GM23338 (cell line): Measurements from ENCODE around the gene DNAJA1. TPM values are rescaled to one million over a fixed set of nuclear protein-coding genes. Genes with fewer than 3 reads are reported as not detected.

ENCODE experiments used
- ATAC-seq: fragments of 200-7000 bp; cut with Tn5 transposase; 3 replicates; pipeline ENCODE4 v1.9.1; 2020
- DNase-seq: peaks from one replicate; pipeline ENCODE4 v3.0.0-alpha.2; 2015; ENCODE audit warnings: low spot score
- H2AFZ ChIP-seq: fragments of 200-600 bp; sonication (generic); 2 replicates; pipeline ENCODE4 v1.8.0; 2016; ENCODE audit warnings: antibody characterized with exemption, mild to moderate bottlenecking, moderate library complexity
- H3F3A ChIP-seq: fragments of 200-600 bp; sonication (generic); replicated peaks from 2 replicates; pipeline ENCODE4 v1.8.0; 2017; ENCODE audit warnings: antibody characterized with exemption, mixed run types, low read depth
- H3K27ac ChIP-seq: fragments of 200-600 bp; sonication (generic); 2 replicates; pipeline ENCODE4 v1.6.1; 2016; ENCODE audit warnings: low read depth
- H3K27me3 ChIP-seq: fragments of 200-600 bp; sonication (generic); 2 replicates; pipeline ENCODE4 v1.8.0; 2016; ENCODE audit warnings: mild to moderate bottlenecking, mixed run types, moderate library complexity; ENCODE audit not compliant: insufficient read depth
- H3K36me3 ChIP-seq: fragments of 200-600 bp; sonication (generic); 2 replicates; pipeline ENCODE4 v1.8.0; 2016; ENCODE audit warnings: mild to moderate bottlenecking; ENCODE audit not compliant: insufficient read depth
- H3K4me1 ChIP-seq: fragments of 200-600 bp; sonication (generic); 2 replicates; pipeline ENCODE4 v1.8.0; 2016; ENCODE audit warnings: mild to moderate bottlenecking, moderate library complexity; ENCODE audit not compliant: insufficient read depth
- H3K4me2 ChIP-seq: fragments of 200-600 bp; sonication (generic); 2 replicates; pipeline ENCODE4 v1.7.1; 2017; ENCODE audit warnings: mixed run types
- H3K4me3 ChIP-seq: fragments of 200-600 bp; sonication (generic); 2 replicates; pipeline ENCODE4 v1.6.1; 2016; ENCODE audit warnings: mixed run types
- H3K79me2 ChIP-seq: fragments of 200-600 bp; sonication (generic); replicated peaks from 2 replicates; pipeline ENCODE4 v1.8.0; 2017; ENCODE audit warnings: mild to moderate bottlenecking; ENCODE audit not compliant: insufficient read depth
- H3K9me2 ChIP-seq: fragments of 200-600 bp; sonication (generic); 2 replicates; pipeline ENCODE4 v1.8.0; 2017; ENCODE audit not compliant: insufficient read depth
- H4K20me1 ChIP-seq: fragments of 200-600 bp; sonication (generic); replicated peaks from 2 replicates; pipeline ENCODE4 v1.8.0; 2017; ENCODE audit warnings: mild to moderate bottlenecking; ENCODE audit not compliant: insufficient read depth
- H3K27ac Mint-ChIP-seq: 2 replicates; pipeline ENCODE4 v1.8.0; 2020; ENCODE audit warnings: inconsistent platforms, mild to moderate bottlenecking, moderate library complexity, mixed read lengths
- H3K27me3 Mint-ChIP-seq: 3 replicates; pipeline ENCODE4 v1.8.0; 2022; ENCODE audit warnings: low read depth, mild to moderate bottlenecking, moderate library complexity, mixed read lengths, inconsistent platforms; ENCODE audit not compliant: insufficient read depth, poor library complexity
- H3K36me3 Mint-ChIP-seq: 3 replicates; pipeline ENCODE4 v1.8.0; 2021; ENCODE audit warnings: low read depth, mild to moderate bottlenecking, inconsistent platforms, moderate library complexity, mixed read lengths
- H3K4me1 Mint-ChIP-seq: 3 replicates; pipeline ENCODE4 v1.8.0; 2020; ENCODE audit warnings: mild to moderate bottlenecking, inconsistent platforms, mixed read lengths
- H3K4me3 Mint-ChIP-seq: 3 replicates; pipeline ENCODE4 v1.8.0; 2021; ENCODE audit warnings: moderate library complexity, mild to moderate bottlenecking, inconsistent platforms, mixed read lengths
- H3K9me3 Mint-ChIP-seq: 3 replicates; pipeline ENCODE4 v1.8.0; 2020; ENCODE audit warnings: moderate library complexity, mild to moderate bottlenecking, inconsistent platforms, mixed read lengths
- CREB1 ChIP-seq: fragments of 250-450 bp; sonication (Bioruptor Pico); IDR thresholded peaks from 2 replicates; pipeline ENCODE4 v1.5.0; 2020; ENCODE audit warnings: low read depth, mild to moderate bottlenecking, moderate library complexity
- EZH2 ChIP-seq: fragments of 200-600 bp; sonication (generic); IDR thresholded peaks from one replicate; pipeline ENCODE4 v1.8.0; 2017; ENCODE audit warnings: antibody characterized with exemption, mild to moderate bottlenecking, low read depth; ENCODE audit not compliant: unreplicated experiment
- EZH2phosphoT487 ChIP-seq: fragments of 200-600 bp; sonication (generic); IDR thresholded peaks from one replicate; pipeline ENCODE4 v1.8.1; 2018; ENCODE audit warnings: antibody characterized with exemption; ENCODE audit not compliant: unreplicated experiment
- JUNB ChIP-seq: IDR thresholded peaks from one replicate; pipeline ENCODE4 v1.6.1; 2016; ENCODE audit warnings: antibody characterized with exemption; ENCODE audit not compliant: unreplicated experiment
- NANOG ChIP-seq: IDR thresholded peaks from 2 replicates; pipeline ENCODE4 v1.6.1; 2016; ENCODE audit warnings: antibody characterized with exemption, borderline replicate concordance
- POLR2AphosphoS5 ChIP-seq: IDR thresholded peaks from 2 replicates; pipeline ENCODE4 v1.6.1; 2016; ENCODE audit warnings: antibody characterized with exemption, low read depth
- STAT1 ChIP-seq: IDR thresholded peaks from one replicate; pipeline ENCODE4 v1.6.1; 2016; ENCODE audit warnings: antibody characterized with exemption; ENCODE audit not compliant: unreplicated experiment
- ZNF114 ChIP-seq: fragments of 250-450 bp; sonication (Bioruptor Pico); IDR thresholded peaks from 2 replicates; pipeline ENCODE4 v1.5.0; 2020; ENCODE audit warnings: mild to moderate bottlenecking, moderate library complexity
- ZNF331 ChIP-seq: fragments of 250-450 bp; sonication (Bioruptor Pico); IDR thresholded peaks from 2 replicates; pipeline ENCODE4 v1.5.0; 2020; ENCODE audit warnings: low read depth, mild to moderate bottlenecking, moderate library complexity
- polyA plus RNA-seq: library from polyadenylated mRNA; unstranded; fragments of >200 nt; fragmentation: Nextera tagmentation; extraction: Ambion mirVana; gene quantifications from 2 replicates; pipeline ENCODE4 v1.2.1, GENCODE V29; 2016
- total RNA-seq: library from RNA; depleted of rRNA; stranded (reverse); fragments of >200 nt; shearing (Covaris generic); gene quantifications from 2 replicates; pipeline ENCODE4 v1.2.3, GENCODE V29; 2014
- TF ChIP-seq, protein P1 (sequence below), 2 experiments: fragments of 200-600 bp in 1 of 2; sonication (generic) in 1 of 2; conservative IDR thresholded peaks; 2 replicates each; pipeline versions ENCODE4 v1.5.1 to v1.6.1; 2016 to 2017; ENCODE audit warnings: antibody characterized with exemption in 2 of 2, low read depth in 2 of 2, mild to moderate bottlenecking in 2 of 2, moderate library complexity in 1 of 2
- TF ChIP-seq, protein P2 (sequence below): IDR thresholded peaks from 2 replicates; pipeline ENCODE4 v1.6.1; 2016; ENCODE audit warnings: antibody characterized with exemption
- TF ChIP-seq, protein P3 (sequence below): fragments of 250-450 bp; sonication (Bioruptor Pico); IDR thresholded peaks from 2 replicates; pipeline ENCODE4 v1.5.0; 2020; ENCODE audit warnings: mild to moderate bottlenecking, moderate library complexity

The DNAJA1 gene
- total and polyA plus RNA-seq, 2 experiments from 2014 or later: 95.4 to 115 TPM

DNA sequence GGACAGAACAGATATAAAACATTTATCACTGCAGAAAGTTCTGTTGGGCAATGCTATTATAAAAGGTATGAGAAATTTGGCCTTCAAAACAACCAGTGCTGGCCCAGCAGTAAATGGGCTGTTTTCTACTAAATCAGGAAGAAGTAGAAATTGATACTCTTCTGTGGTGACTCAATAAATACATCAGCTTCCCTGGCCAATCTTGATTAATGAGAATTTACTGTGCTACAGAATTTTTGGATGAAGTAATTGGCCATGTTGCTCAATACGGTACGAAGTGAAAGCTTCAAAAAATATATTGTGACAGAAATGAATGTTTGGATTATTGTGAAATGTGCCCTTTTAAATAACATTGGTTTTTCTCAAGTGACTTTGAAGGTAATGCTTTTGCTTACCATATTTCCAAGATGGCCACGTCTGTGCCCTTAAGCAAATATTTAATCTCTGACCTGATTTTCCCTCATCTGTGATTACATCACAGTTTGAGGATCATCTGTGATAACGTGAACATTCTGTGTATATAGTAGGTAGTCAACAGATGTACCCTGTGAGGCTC is 4.2 kb downstream of the DNAJA1 start:
- no peak overlapping the region for H3K4me3 ChIP-seq
- DNase-seq (no peak), ATAC-seq (no peak)
- Mint-ChIP-seq H3K4me1 (peaks cover 8% of the 10 kb centered on the region), H3K27me3 (peaks cover 7% of the 10 kb centered on the region), H3K4me3 (no peak overlapping the region), H3K9me3 (no peaks in the 10 kb centered on the region), H3K27ac (no peak overlapping the region), H3K36me3 (peaks cover 87% of the 10 kb centered on the region)
- H2AFZ ChIP-seq: no peak overlapping the region
- no peak for TF ChIP-seq ZNF114 (CRISPR knock-in tag)
- no peak for TF ChIP-seq EZH2phosphoT487
- TF ChIP-seq EZH2: no peak
- no peaks in the 10 kb centered on the region for H3K27me3 ChIP-seq
- peaks cover 87% of the 10 kb centered on the region for H3K79me2 ChIP-seq
- no peaks in the 10 kb centered on the region; the same call in none of the 2 replicates for H3F3A ChIP-seq
- H3K4me2 ChIP-seq: no peak overlapping the region
- no peaks in the 10 kb centered on the region for H3K9me2 ChIP-seq
- peaks cover 68% of the 10 kb centered on the region for H3K36me3 ChIP-seq
- no peak overlapping the region for H3K27ac ChIP-seq
- H4K20me1 ChIP-seq: peaks cover 57% of the 10 kb centered on the region
- H3K4me1 ChIP-seq: peaks cover 9% of the 10 kb centered on the region; the same call in 1 of the 2 replicates

- Histone ChIP-seq H3K36me3 (peaks cover 77% of the 10 kb centered on the region), H3K4me1 (peaks cover 9% of the 10 kb centered on the region; the same call in 1 of the 2 replicates), H3K4me3 (no peak overlapping the region), H3K27me3 (no peaks in the 10 kb centered on the region), H2AFZ (no peak overlapping the region), H3K79me2 (peaks cover 87% of the 10 kb centered on the region), H3K27ac (no peak overlapping the region), H3K9me2 (no peaks in the 10 kb centered on the region), H3K4me2 (no peak overlapping the region), H4K20me1 (peaks cover 65% of the 10 kb centered on the region), H3F3A (no peaks in the 10 kb centered on the region; the same call in none of the 2 replicates)
- Mint-ChIP-seq H3K4me1 (peaks cover 8% of the 10 kb centered on the region), H3K27ac (no peak overlapping the region), H3K36me3 (peaks cover 96% of the 10 kb centered on the region), H3K27me3 (peaks cover 4% of the 10 kb centered on the region), H3K9me3 (no peaks in the 10 kb centered on the region), H3K4me3 (no peak overlapping the region)
- no peak for DNase-seq
- no peak for ATAC-seq
- TF ChIP-seq, protein P1, sequence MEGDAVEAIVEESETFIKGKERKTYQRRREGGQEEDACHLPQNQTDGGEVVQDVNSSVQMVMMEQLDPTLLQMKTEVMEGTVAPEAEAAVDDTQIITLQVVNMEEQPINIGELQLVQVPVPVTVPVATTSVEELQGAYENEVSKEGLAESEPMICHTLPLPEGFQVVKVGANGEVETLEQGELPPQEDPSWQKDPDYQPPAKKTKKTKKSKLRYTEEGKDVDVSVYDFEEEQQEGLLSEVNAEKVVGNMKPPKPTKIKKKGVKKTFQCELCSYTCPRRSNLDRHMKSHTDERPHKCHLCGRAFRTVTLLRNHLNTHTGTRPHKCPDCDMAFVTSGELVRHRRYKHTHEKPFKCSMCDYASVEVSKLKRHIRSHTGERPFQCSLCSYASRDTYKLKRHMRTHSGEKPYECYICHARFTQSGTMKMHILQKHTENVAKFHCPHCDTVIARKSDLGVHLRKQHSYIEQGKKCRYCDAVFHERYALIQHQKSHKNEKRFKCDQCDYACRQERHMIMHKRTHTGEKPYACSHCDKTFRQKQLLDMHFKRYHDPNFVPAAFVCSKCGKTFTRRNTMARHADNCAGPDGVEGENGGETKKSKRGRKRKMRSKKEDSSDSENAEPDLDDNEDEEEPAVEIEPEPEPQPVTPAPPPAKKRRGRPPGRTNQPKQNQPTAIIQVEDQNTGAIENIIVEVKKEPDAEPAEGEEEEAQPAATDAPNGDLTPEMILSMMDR (conservative IDR thresholded peaks at IDR 0.05; ENCODE audit: low read depth in 2 of 2): no peak
- TF ChIP-seq CREB1 (CRISPR knock-in tag) (no peak), EZH2 (no peak), EZH2phosphoT487 (no peak), ZNF331 (CRISPR knock-in tag) (no peak), NANOG (no peak), STAT1 (no peak), POLR2AphosphoS5 (no peak), JUNB (no peak), ZNF114 (CRISPR knock-in tag) (no peak)
- TF ChIP-seq, protein P2, sequence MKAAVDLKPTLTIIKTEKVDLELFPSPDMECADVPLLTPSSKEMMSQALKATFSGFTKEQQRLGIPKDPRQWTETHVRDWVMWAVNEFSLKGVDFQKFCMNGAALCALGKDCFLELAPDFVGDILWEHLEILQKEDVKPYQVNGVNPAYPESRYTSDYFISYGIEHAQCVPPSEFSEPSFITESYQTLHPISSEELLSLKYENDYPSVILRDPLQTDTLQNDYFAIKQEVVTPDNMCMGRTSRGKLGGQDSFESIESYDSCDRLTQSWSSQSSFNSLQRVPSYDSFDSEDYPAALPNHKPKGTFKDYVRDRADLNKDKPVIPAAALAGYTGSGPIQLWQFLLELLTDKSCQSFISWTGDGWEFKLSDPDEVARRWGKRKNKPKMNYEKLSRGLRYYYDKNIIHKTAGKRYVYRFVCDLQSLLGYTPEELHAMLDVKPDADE: no peak
- TF ChIP-seq, protein P3, sequence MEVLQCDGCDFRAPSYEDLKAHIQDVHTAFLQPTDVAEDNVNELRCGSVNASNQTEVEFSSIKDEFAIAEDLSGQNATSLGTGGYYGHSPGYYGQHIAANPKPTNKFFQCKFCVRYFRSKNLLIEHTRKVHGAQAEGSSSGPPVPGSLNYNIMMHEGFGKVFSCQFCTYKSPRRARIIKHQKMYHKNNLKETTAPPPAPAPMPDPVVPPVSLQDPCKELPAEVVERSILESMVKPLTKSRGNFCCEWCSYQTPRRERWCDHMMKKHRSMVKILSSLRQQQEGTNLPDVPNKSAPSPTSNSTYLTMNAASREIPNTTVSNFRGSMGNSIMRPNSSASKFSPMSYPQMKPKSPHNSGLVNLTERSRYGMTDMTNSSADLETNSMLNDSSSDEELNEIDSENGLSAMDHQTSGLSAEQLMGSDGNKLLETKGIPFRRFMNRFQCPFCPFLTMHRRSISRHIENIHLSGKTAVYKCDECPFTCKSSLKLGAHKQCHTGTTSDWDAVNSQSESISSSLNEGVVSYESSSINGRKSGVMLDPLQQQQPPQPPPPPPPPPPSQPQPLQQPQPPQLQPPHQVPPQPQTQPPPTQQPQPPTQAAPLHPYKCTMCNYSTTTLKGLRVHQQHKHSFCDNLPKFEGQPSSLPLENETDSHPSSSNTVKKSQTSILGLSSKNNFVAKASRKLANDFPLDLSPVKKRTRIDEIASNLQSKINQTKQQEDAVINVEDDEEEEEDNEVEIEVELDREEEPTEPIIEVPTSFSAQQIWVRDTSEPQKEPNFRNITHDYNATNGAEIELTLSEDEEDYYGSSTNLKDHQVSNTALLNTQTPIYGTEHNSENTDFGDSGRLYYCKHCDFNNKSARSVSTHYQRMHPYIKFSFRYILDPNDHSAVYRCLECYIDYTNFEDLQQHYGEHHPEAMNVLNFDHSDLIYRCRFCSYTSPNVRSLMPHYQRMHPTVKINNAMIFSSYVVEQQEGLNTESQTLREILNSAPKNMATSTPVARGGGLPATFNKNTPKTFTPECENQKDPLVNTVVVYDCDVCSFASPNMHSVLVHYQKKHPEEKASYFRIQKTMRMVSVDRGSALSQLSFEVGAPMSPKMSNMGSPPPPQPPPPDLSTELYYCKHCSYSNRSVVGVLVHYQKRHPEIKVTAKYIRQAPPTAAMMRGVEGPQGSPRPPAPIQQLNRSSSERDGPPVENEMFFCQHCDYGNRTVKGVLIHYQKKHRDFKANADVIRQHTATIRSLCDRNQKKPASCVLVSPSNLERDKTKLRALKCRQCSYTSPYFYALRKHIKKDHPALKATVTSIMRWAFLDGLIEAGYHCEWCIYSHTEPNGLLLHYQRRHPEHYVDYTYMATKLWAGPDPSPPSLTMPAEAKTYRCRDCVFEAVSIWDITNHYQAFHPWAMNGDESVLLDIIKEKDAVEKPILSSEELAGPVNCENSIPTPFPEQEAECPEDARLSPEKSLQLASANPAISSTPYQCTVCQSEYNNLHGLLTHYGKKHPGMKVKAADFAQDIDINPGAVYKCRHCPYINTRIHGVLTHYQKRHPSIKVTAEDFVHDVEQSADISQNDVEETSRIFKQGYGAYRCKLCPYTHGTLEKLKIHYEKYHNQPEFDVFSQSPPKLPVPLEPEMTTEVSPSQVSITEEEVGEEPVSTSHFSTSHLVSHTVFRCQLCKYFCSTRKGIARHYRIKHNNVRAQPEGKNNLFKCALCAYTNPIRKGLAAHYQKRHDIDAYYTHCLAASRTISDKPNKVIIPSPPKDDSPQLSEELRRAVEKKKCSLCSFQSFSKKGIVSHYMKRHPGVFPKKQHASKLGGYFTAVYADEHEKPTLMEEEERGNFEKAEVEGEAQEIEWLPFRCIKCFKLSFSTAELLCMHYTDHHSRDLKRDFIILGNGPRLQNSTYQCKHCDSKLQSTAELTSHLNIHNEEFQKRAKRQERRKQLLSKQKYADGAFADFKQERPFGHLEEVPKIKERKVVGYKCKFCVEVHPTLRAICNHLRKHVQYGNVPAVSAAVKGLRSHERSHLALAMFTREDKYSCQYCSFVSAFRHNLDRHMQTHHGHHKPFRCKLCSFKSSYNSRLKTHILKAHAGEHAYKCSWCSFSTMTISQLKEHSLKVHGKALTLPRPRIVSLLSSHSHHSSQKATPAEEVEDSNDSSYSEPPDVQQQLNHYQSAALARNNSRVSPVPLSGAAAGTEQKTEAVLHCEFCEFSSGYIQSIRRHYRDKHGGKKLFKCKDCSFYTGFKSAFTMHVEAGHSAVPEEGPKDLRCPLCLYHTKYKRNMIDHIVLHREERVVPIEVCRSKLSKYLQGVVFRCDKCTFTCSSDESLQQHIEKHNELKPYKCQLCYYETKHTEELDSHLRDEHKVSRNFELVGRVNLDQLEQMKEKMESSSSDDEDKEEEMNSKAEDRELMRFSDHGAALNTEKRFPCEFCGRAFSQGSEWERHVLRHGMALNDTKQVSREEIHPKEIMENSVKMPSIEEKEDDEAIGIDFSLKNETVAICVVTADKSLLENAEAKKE (CRISPR knock-in tag): no peak
Observed at GRCh38 chr9:33030285-33030684, 5.2 kb downstream of the DNAJA1 start.
